Fibroblast of lung (primary cell): ENCODE measurements around the gene CARMIL1. TPM values are rescaled to one million over a fixed set of nuclear protein-coding genes. Genes with fewer than 3 reads are reported as not detected.

Source experiments
- DNase-seq, 2 donors: peaks; one replicate each; pipeline versions ENCODE4 v3.0.0 to v3.0.0-alpha.2; 2010; ENCODE audit warnings: low read depth in 2 of 2
- H2AFZ ChIP-seq: 2 replicates; pipeline ENCODE4 v1.5.1; 2012; ENCODE audit warnings: low read length, control low read depth, inconsistent platforms
- H3K27ac ChIP-seq: 2 replicates; pipeline ENCODE4 v1.5.1; 2011; ENCODE audit warnings: low read length, control low read depth; ENCODE audit not compliant: insufficient read depth
- H3K27me3 ChIP-seq: 2 replicates; pipeline ENCODE4 v1.5.1; 2011; ENCODE audit warnings: mild to moderate bottlenecking, low read length; ENCODE audit not compliant: control insufficient read depth, insufficient read depth
- H3K36me3 ChIP-seq: 2 replicates; pipeline ENCODE4 v1.5.1; 2011; ENCODE audit warnings: low read length; ENCODE audit not compliant: control insufficient read depth, insufficient read depth
- H3K4me1 ChIP-seq: 2 replicates; pipeline ENCODE4 v1.5.1; 2011; ENCODE audit warnings: low read length; ENCODE audit not compliant: control insufficient read depth, insufficient read depth; ENCODE audit errors: extremely low read depth
- H3K4me2 ChIP-seq: 2 replicates; pipeline ENCODE4 v1.5.1; 2011; ENCODE audit warnings: low read length, control low read depth; ENCODE audit not compliant: insufficient read depth; ENCODE audit errors: extremely low read depth
- H3K4me3 ChIP-seq, 4 experiments: fragments of 200-600 bp in 1 of 4; sonication (generic) in 1 of 4; replicated peaks in 1 of 4; 2 replicates each; pipeline ENCODE4 v1.5.1; 2011 to 2016; ENCODE audit warnings: low read length in 4 of 4, low read depth in 3 of 4, mild to moderate bottlenecking in 3 of 4, control low read depth in 2 of 4, inconsistent platforms in 1 of 4, mixed read lengths in 1 of 4; ENCODE audit not compliant: insufficient read depth in 1 of 4; ENCODE audit errors: control extremely low read depth in 1 of 4
- H3K79me2 ChIP-seq: 2 replicates; pipeline ENCODE4 v1.5.1; 2012; ENCODE audit warnings: mild to moderate bottlenecking, low read length, inconsistent platforms; ENCODE audit not compliant: control insufficient read depth, insufficient read depth
- H3K9ac ChIP-seq: 2 replicates; pipeline ENCODE4 v1.5.1; 2011; ENCODE audit warnings: mild to moderate bottlenecking, low read length, control low read depth; ENCODE audit not compliant: insufficient read depth
- H3K9me3 ChIP-seq: 2 replicates; pipeline ENCODE4 v1.5.1; 2012; ENCODE audit warnings: low read depth, low read length; ENCODE audit not compliant: control insufficient read depth, insufficient read depth
- H4K20me1 ChIP-seq: 2 replicates; pipeline ENCODE4 v1.5.1; 2011; ENCODE audit warnings: low read length; ENCODE audit not compliant: control insufficient read depth, insufficient read depth; ENCODE audit errors: extremely low read depth
- CTCF ChIP-seq, 2 donors: IDR thresholded peaks in 1 of 2; conservative IDR thresholded peaks in 1 of 2; 1 replicate in 1 of 2; 2 replicates in 1 of 2; pipeline ENCODE4 v1.5.1; 2011 to 2012; ENCODE audit warnings: low read length in 2 of 2, control low read depth in 1 of 2, inconsistent platforms in 1 of 2, low read depth in 1 of 2, mild to moderate bottlenecking in 1 of 2
- EZH2 ChIP-seq: IDR thresholded peaks from 2 replicates; pipeline ENCODE4 v1.5.1; 2012; ENCODE audit warnings: low read length, control low read depth, mild to moderate bottlenecking; ENCODE audit errors: missing control alignments
- polyA plus RNA-seq, 2 donors: library from polyadenylated mRNA; depleted of rRNA in 1 of 2; stranded (reverse) in 1 of 2; unstranded in 1 of 2; fragments of >200 nt; gene quantifications; 2 replicates each; pipeline ENCODE4 v1.2.1, GENCODE V29; 2011 to 2012; ENCODE audit warnings: missing spikeins in 1 of 2
- total RNA-seq: library from RNA; depleted of rRNA; stranded (reverse); fragments of >200 nt; gene quantifications from 2 replicates; pipeline ENCODE4 v1.2.1, GENCODE V29; 2014

The CARMIL1 gene
- total and polyA plus RNA-seq, 2 donors (not counting 1 experiment from before 2014, with no cell fraction given) = 10.2 to 12.5 TPM

- H3K79me2 ChIP-seq = no peaks in the 10 kb centered on the region
- no peaks in the 10 kb centered on the region for H3K9me3 ChIP-seq
- H3K4me2 ChIP-seq = no peak overlapping the region
- H2AFZ ChIP-seq = no peak overlapping the region
- no peak for TF ChIP-seq EZH2
- no peak for TF ChIP-seq CTCF (conservative IDR thresholded peaks at IDR 0.05 in 1 of 2, IDR thresholded peaks at IDR 0.05 in 1 of 2; ENCODE audit: low read depth in 1 of 2, low read length in 2 of 2)
- no peaks in the 10 kb centered on the region for H4K20me1 ChIP-seq
- H3K27ac ChIP-seq = no peak overlapping the region
- DNase-seq = no peak
- no peaks in the 10 kb centered on the region for H3K4me1 ChIP-seq
- no peaks in the 10 kb centered on the region for H3K36me3 ChIP-seq
- no peak overlapping the region for H3K9ac ChIP-seq
- no peaks in the 10 kb centered on the region for H3K27me3 ChIP-seq
- no peak overlapping the region for H3K4me3 ChIP-seq
Measured at GRCh38 chr6:25388776-25389175, 109.6 kb downstream of the CARMIL1 start.

GRCh38 chr6:25389471-25389870, 110.3 kb downstream of the CARMIL1 start:
- peak; percentile 36 to 76 for DNase-seq
- Histone ChIP-seq H3K4me2 (no peak overlapping the region), H3K9me3 (no peaks in the 10 kb centered on the region), H3K4me1 (no peaks in the 10 kb centered on the region), H3K27me3 (no peaks in the 10 kb centered on the region), H4K20me1 (no peaks in the 10 kb centered on the region), H3K79me2 (no peaks in the 10 kb centered on the region), H3K27ac (no peak overlapping the region), H3K36me3 (no peaks in the 10 kb centered on the region), H3K4me3 (no peak overlapping the region), H2AFZ (no peak overlapping the region), H3K9ac (no peak overlapping the region)
- TF ChIP-seq EZH2 = no peak
- no peak for TF ChIP-seq CTCF (conservative IDR thresholded peaks at IDR 0.05 in 1 of 2, IDR thresholded peaks at IDR 0.05 in 1 of 2; ENCODE audit: low read depth in 1 of 2, low read length in 2 of 2)

GRCh38 chr6:25392372-25392771, 113.2 kb downstream of the CARMIL1 start:
- Histone ChIP-seq H3K79me2 (no peaks in the 10 kb centered on the region), H3K27me3 (no peaks in the 10 kb centered on the region), H3K9ac (no peak overlapping the region), H3K9me3 (no peaks in the 10 kb centered on the region), H4K20me1 (no peaks in the 10 kb centered on the region), H2AFZ (no peak overlapping the region), H3K36me3 (no peaks in the 10 kb centered on the region), H3K4me3 (no peak overlapping the region), H3K4me1 (no peaks in the 10 kb centered on the region), H3K4me2 (no peak overlapping the region), H3K27ac (no peak overlapping the region)
- TF ChIP-seq EZH2 (no peak), CTCF (conservative IDR thresholded peaks at IDR 0.05 in 1 of 2, IDR thresholded peaks at IDR 0.05 in 1 of 2; ENCODE audit: low read depth in 1 of 2, low read length in 2 of 2) (no peak)
- peak in 1 of 2 donors; percentile 28 for DNase-seq
